CD14-positive monocyte (primary cell): ENCODE data around the gene LZTS2. TPM values are rescaled to one million over a fixed set of nuclear protein-coding genes. Genes with fewer than 3 reads are reported as not detected.
A peak's percentile ranks its signal among the peaks of the same experiment; 100 is the strongest.

ENCODE experiments used
- DNase-seq, 3 donors: peaks; one replicate each; pipeline ENCODE4 v3.0.0-alpha.2; 2011 to 2022
- H2AFZ ChIP-seq: 2 replicates; pipeline ENCODE4 v1.6.0; 2012; ENCODE audit warnings: mild to moderate bottlenecking, low read depth, low read length, inconsistent platforms; ENCODE audit not compliant: insufficient read depth, poor library complexity, severe bottlenecking
- H3K27ac ChIP-seq, 2 donors: 1 replicate in 1 of 2; 2 replicates in 1 of 2; pipeline ENCODE4 v1.5.1; 2012 to 2013; ENCODE audit warnings: low read length in 2 of 2, control low read depth in 1 of 2, inconsistent platforms in 1 of 2, low read depth in 1 of 2, mild to moderate bottlenecking in 1 of 2
- H3K27me3 ChIP-seq, 2 donors: one replicate each; pipeline versions ENCODE4 v1.6.0 to v1.6.1; 2011 to 2013; ENCODE audit warnings: low read length in 2 of 2; ENCODE audit not compliant: control insufficient read depth in 2 of 2, insufficient read depth in 2 of 2
- H3K36me3 ChIP-seq, 2 donors: replicated peaks in 1 of 2; 1 replicate in 1 of 2; 2 replicates in 1 of 2; pipeline versions ENCODE4 v1.5.1 to v1.6.1; 2012 to 2013; ENCODE audit warnings: low read length in 2 of 2, control low read depth in 1 of 2, inconsistent platforms in 1 of 2, mild to moderate bottlenecking in 1 of 2; ENCODE audit not compliant: insufficient read depth in 2 of 2, control insufficient read depth in 1 of 2
- H3K4me1 ChIP-seq, 2 donors: 1 replicate in 1 of 2; 2 replicates in 1 of 2; pipeline versions ENCODE4 v1.5.1 to v1.6.1; 2012 to 2013; ENCODE audit warnings: low read length in 2 of 2, control low read depth in 1 of 2, inconsistent platforms in 1 of 2, mild to moderate bottlenecking in 1 of 2, moderate library complexity in 1 of 2; ENCODE audit not compliant: insufficient read depth in 2 of 2, control insufficient read depth in 1 of 2
- H3K4me2 ChIP-seq: replicated peaks from 2 replicates; pipeline ENCODE3; 2012; ENCODE audit warnings: low read length, moderate library complexity, mild to moderate bottlenecking; ENCODE audit not compliant: poor library complexity, severe bottlenecking; ENCODE audit errors: extremely low read depth
- H3K4me3 ChIP-seq, 3 experiments: fragments of 200-600 bp in 1 of 3; sonication (generic) in 1 of 3; replicated peaks in 1 of 3; 1 replicate in 2 of 3; 2 replicates in 1 of 3; pipeline ENCODE4 v1.5.1; 2011 to 2013; ENCODE audit warnings: low read length in 3 of 3, mild to moderate bottlenecking in 3 of 3, control low read depth in 2 of 3, low read depth in 2 of 3, inconsistent platforms in 1 of 3, moderate library complexity in 1 of 3
- H3K79me2 ChIP-seq: 2 replicates; pipeline ENCODE4 v1.6.0; 2012; ENCODE audit warnings: mild to moderate bottlenecking, control low read depth, inconsistent platforms, low read length, moderate library complexity; ENCODE audit not compliant: insufficient read depth
- H3K9ac ChIP-seq: 2 replicates; pipeline ENCODE4 v1.6.0; 2017; ENCODE audit warnings: low read length, mild to moderate bottlenecking; ENCODE audit not compliant: insufficient read depth, poor library complexity, severe bottlenecking
- H3K9me3 ChIP-seq, 2 donors: replicated peaks in 1 of 2; 1 replicate in 1 of 2; 2 replicates in 1 of 2; pipeline versions ENCODE4 v1.5.1 to v1.6.1; 2012 to 2013; ENCODE audit warnings: low read length in 2 of 2, control low read depth in 1 of 2; ENCODE audit not compliant: control insufficient read depth in 1 of 2, insufficient read depth in 1 of 2
- H4K20me1 ChIP-seq: 2 replicates; pipeline ENCODE4 v1.6.0; 2012; ENCODE audit warnings: mild to moderate bottlenecking, low read length, control low read depth, moderate library complexity; ENCODE audit not compliant: insufficient read depth
- H3K27ac Mint-ChIP-seq, 7 donors: one replicate each; pipeline ENCODE4 v1.8.0; 2020; ENCODE audit warnings: mild to moderate bottlenecking in 7 of 7, mixed read lengths in 7 of 7, moderate library complexity in 6 of 7, inconsistent platforms in 2 of 7
- H3K27me3 Mint-ChIP-seq, 3 donors: one replicate each; pipeline ENCODE4 v1.8.0; 2021 to 2022; ENCODE audit warnings: low read depth in 3 of 3, mild to moderate bottlenecking in 3 of 3, mixed read lengths in 3 of 3, moderate library complexity in 3 of 3, inconsistent platforms in 1 of 3
- H3K36me3 Mint-ChIP-seq, 2 donors: one replicate each; pipeline ENCODE4 v1.8.0; 2020; ENCODE audit warnings: mixed read lengths in 2 of 2, inconsistent platforms in 1 of 2, mild to moderate bottlenecking in 1 of 2
- H3K4me1 Mint-ChIP-seq: one replicate; pipeline ENCODE4 v1.8.0; 2020; ENCODE audit warnings: mild to moderate bottlenecking, mixed read lengths
- H3K4me3 Mint-ChIP-seq, 2 donors: one replicate each; pipeline ENCODE4 v1.8.0; 2020; ENCODE audit warnings: mild to moderate bottlenecking in 2 of 2, mixed read lengths in 2 of 2, moderate library complexity in 1 of 2
- H3K9me3 Mint-ChIP-seq, 7 donors: one replicate each; pipeline ENCODE4 v1.8.0; 2020 to 2022; ENCODE audit warnings: mixed read lengths in 7 of 7, mild to moderate bottlenecking in 6 of 7, moderate library complexity in 6 of 7, inconsistent platforms in 2 of 7
- WGBS: methylation state at CpG from one replicate; pipeline ENCODE4 v1.1.5; 2013; ENCODE audit warnings: missing lambda C conversion rate; ENCODE audit not compliant: insufficient coverage; 5-methylcytosine and 5-hydroxymethylcytosine counted together
- intact Hi-C, 2 donors: fragments of 100-400 bp; cut with micrococcal nuclease; formaldehyde crosslinking; loops; one replicate each; pipeline versions ENCODE4 v1.15.0 to v1.15.1; 2023
- polyA plus RNA-seq, 3 donors: library from polyadenylated mRNA; depleted of rRNA in 1 of 3; unstranded in 2 of 3; stranded (reverse) in 1 of 3; fragments of 300-500 nt in 2 of 3; fragments of >200 nt in 1 of 3; fragmentation: Illumina TruSeq in 2 of 3; gene quantifications; 1 replicate in 2 of 3; 2 replicates in 1 of 3; pipeline ENCODE4 v1.2.3, GENCODE V29; 2012 to 2021
- TF ChIP-seq, protein P1 (sequence below): fragments of 200-600 bp; IDR thresholded peaks from one replicate; pipeline ENCODE4 v1.8.0; 2022; ENCODE audit warnings: antibody characterized with exemption, mild to moderate bottlenecking

Gene LZTS2
- polyA plus RNA-seq, 3 donors = 2.8 to 9.2 (median 3.3) TPM

DNA sequence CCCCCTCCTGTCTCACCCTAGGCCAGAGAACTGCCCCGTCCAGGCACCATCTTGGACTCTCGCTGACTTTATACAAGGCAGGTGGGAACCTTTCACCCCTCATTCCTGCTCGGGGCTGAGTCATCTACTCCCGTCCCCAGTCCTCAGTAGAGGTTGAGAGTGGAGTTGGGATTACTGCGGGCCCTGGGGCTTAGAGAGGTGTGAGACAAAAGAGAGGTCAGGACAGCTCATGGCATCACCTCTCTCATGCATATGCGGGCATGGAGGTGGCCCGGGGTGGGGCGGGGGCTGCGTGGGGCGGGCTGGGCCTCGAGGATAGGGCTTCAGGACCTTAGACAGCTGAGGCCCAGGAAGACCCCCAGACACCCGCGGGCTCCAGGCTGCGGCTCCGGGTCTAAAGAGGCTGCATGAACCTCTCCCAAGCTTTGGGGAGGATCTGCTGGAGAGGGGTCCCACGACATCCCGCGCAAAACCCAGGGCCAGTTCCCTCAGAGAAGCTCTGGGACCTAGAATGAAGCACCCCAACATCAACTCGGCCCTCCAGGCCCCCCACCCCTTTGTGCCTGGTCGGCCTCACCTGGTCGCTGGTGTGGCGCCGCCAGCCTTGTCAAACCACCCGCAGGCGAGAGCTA is 31.0 kb downstream of the LZTS2 start:
- peaks cover 2 to 10% (median 6%) of the 10 kb centered on the region in 3 donors for H3K27me3 Mint-ChIP-seq
- 11% methylated on average over 17 of the region's 25 CpGs for WGBS
- intact Hi-C loops = no loop called here
- peak overlapping the region in 4 of 7 donors; percentile 30 to 100 (median 100) for H3K27ac Mint-ChIP-seq
- H3K4me3 Mint-ChIP-seq = peak overlapping the region; percentile 98 to 99
- H3K36me3 Mint-ChIP-seq = peaks cover 15 to 17% of the 10 kb centered on the region in 2 donors
- H3K9me3 ChIP-seq = no peaks in the 10 kb centered on the region
- H3K4me1 ChIP-seq = peaks cover 44 to 61% of the 10 kb centered on the region in 2 donors
- peak overlapping the region; percentile 98 for H3K9ac ChIP-seq
- DNase-seq = no peak
- H4K20me1 ChIP-seq = peaks cover 9% of the 10 kb centered on the region
- H3K27me3 ChIP-seq = no peaks in the 10 kb centered on the region
- H3K36me3 ChIP-seq = peaks cover 9 to 13% of the 10 kb centered on the region in 2 donors
- TF ChIP-seq, protein P1, sequence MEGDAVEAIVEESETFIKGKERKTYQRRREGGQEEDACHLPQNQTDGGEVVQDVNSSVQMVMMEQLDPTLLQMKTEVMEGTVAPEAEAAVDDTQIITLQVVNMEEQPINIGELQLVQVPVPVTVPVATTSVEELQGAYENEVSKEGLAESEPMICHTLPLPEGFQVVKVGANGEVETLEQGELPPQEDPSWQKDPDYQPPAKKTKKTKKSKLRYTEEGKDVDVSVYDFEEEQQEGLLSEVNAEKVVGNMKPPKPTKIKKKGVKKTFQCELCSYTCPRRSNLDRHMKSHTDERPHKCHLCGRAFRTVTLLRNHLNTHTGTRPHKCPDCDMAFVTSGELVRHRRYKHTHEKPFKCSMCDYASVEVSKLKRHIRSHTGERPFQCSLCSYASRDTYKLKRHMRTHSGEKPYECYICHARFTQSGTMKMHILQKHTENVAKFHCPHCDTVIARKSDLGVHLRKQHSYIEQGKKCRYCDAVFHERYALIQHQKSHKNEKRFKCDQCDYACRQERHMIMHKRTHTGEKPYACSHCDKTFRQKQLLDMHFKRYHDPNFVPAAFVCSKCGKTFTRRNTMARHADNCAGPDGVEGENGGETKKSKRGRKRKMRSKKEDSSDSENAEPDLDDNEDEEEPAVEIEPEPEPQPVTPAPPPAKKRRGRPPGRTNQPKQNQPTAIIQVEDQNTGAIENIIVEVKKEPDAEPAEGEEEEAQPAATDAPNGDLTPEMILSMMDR = no peak
- H3K4me3 ChIP-seq = peak overlapping the region; percentile 58 to 96 (median 66)
- peaks cover 57% of the 10 kb centered on the region for H3K4me1 Mint-ChIP-seq
- H2AFZ ChIP-seq = peak overlapping the region; percentile 85
- peak overlapping the region; percentile 98 for H3K4me2 ChIP-seq
- peaks cover 7% of the 10 kb centered on the region for H3K79me2 ChIP-seq
- H3K27ac ChIP-seq = peak overlapping the region in 1 of 2 donors; percentile 100
- peaks cover 0 to 1% (median 0%) of the 10 kb centered on the region in 7 donors for H3K9me3 Mint-ChIP-seq

DNA sequence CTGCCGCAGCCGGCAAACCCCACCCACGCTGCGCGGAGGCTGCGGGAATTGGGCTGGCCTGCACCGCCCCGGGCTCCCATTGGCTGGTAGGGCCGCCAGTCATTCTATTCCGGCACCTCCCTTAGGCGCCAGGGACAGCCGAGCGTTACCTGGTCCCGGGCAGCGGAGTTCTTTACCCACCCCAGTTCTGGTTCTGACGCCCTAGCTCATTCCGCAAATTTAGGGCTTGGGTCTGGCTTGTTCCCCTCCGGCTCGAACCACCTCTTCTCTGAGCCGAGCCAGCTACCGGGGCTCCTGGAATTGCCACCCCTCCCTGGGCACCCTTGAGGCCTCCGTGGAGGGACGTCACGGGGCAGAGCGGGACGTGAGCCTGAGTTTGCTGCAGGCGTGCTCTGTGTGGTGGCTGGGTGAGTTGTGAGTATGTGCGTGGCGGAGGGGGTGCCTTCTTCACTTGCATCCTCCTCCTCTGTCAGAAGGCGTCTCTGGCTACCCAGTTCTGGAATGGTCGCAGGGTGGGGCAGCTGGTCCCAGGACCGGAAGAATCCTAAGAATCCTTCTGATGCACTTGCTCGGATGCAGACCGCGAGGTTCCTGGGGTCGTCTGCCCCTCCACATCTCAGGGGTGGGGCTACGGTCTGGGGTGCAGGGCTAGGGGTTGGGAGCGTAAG is 31.7 kb downstream of the LZTS2 start, which contains the start of the genes PDZD7 and SFXN3:
TSS of gene PDZD7 (minus strand) at position 2 of the 668 bp plus-strand sequence. CDS start 910 bp downstream, outside the sequence.
TSS of gene SFXN3 (plus strand) at position 107 of the 668 bp plus-strand sequence. CDS start 3,461 bp downstream, outside the sequence.
- under 1% methylated on average over 30 of the region's 38 CpGs for WGBS
- Mint-ChIP-seq H3K4me3 (peak within 1 kb of the TSS; percentile 98 to 99), H3K4me1 (peaks cover 57% of the 10 kb centered on the region), H3K27ac (peak within 1 kb of the TSS; percentile 97 to 100 (median 99)), H3K36me3 (peaks cover 21 to 23% of the 10 kb centered on the region in 2 donors), H3K9me3 (peaks cover 0 to 1% (median 0%) of the 10 kb centered on the region in 7 donors), H3K27me3 (peaks cover 2 to 10% (median 6%) of the 10 kb centered on the region in 3 donors)
- intact Hi-C loops = no loop called here
- DNase-seq = peak; percentile 90 to 92 (median 91)
- TF ChIP-seq, protein P1 = no peak
- H3K4me2 ChIP-seq = peak within 1 kb of the TSS; percentile 98
- peaks cover 7% of the 10 kb centered on the region for H3K79me2 ChIP-seq
- no peaks in the 10 kb centered on the region for H3K9me3 ChIP-seq
- peak within 1 kb of the TSS; percentile 85 for H2AFZ ChIP-seq
- H3K27ac ChIP-seq = peak within 1 kb of the TSS; percentile 90 to 100
- H3K27me3 ChIP-seq = no peaks in the 10 kb centered on the region
- H4K20me1 ChIP-seq = peaks cover 14% of the 10 kb centered on the region
- H3K36me3 ChIP-seq = peaks cover 16 to 19% of the 10 kb centered on the region in 2 donors
- H3K9ac ChIP-seq = peak within 1 kb of the TSS; percentile 98
- peaks cover 44 to 61% of the 10 kb centered on the region in 2 donors for H3K4me1 ChIP-seq
- H3K4me3 ChIP-seq = peak within 1 kb of the TSS; percentile 58 to 96 (median 66)
